Ishikawa (cell line): ENCODE measurements around the gene STK32C.

Experiments used
- CEBPB ChIP-seq: IDR thresholded peaks from 2 replicates; pipeline ENCODE4 v1.6.1; 2012
- CREB1 ChIP-seq: IDR thresholded peaks from 2 replicates; pipeline ENCODE4 v1.6.1; 2012; ENCODE audit warnings: low read depth
- EGR1 ChIP-seq: IDR thresholded peaks from 2 replicates; pipeline ENCODE4 v1.6.1; 2012
- EP300 ChIP-seq: IDR thresholded peaks from 2 replicates; pipeline ENCODE4 v1.6.1; 2012; ENCODE audit warnings: borderline replicate concordance
- FOXM1 ChIP-seq: IDR thresholded peaks from 2 replicates; pipeline ENCODE4 v1.6.1; 2012; ENCODE audit warnings: low read depth, borderline replicate concordance
- MAX ChIP-seq: IDR thresholded peaks from 2 replicates; pipeline ENCODE4 v1.6.1; 2012
- NFIC ChIP-seq: IDR thresholded peaks from 2 replicates; pipeline ENCODE4 v1.6.1; 2012
- RAD21 ChIP-seq: IDR thresholded peaks from 2 replicates; pipeline ENCODE4 v1.6.1; 2012; ENCODE audit warnings: low read depth
- REST ChIP-seq: IDR thresholded peaks from 2 replicates; pipeline ENCODE4 v1.6.1; 2012; ENCODE audit warnings: low read depth, mild to moderate bottlenecking
- TAF1 ChIP-seq: IDR thresholded peaks from 2 replicates; pipeline ENCODE4 v1.6.1; 2012; ENCODE audit warnings: low read depth, mild to moderate bottlenecking
- TCF12 ChIP-seq: IDR thresholded peaks from 2 replicates; pipeline ENCODE4 v1.6.1; 2012; ENCODE audit warnings: low read depth
- TEAD4 ChIP-seq: IDR thresholded peaks from 2 replicates; pipeline ENCODE4 v1.6.1; 2012
- USF1 ChIP-seq: IDR thresholded peaks from 2 replicates; pipeline ENCODE4 v1.6.1; 2012
- YY1 ChIP-seq: IDR thresholded peaks from 2 replicates; pipeline ENCODE4 v1.6.1; 2012; ENCODE audit warnings: low read depth
- ZBTB7A ChIP-seq: IDR thresholded peaks from 2 replicates; pipeline ENCODE4 v1.6.1; 2012; ENCODE audit warnings: low read depth

The STK32C gene

DNA sequence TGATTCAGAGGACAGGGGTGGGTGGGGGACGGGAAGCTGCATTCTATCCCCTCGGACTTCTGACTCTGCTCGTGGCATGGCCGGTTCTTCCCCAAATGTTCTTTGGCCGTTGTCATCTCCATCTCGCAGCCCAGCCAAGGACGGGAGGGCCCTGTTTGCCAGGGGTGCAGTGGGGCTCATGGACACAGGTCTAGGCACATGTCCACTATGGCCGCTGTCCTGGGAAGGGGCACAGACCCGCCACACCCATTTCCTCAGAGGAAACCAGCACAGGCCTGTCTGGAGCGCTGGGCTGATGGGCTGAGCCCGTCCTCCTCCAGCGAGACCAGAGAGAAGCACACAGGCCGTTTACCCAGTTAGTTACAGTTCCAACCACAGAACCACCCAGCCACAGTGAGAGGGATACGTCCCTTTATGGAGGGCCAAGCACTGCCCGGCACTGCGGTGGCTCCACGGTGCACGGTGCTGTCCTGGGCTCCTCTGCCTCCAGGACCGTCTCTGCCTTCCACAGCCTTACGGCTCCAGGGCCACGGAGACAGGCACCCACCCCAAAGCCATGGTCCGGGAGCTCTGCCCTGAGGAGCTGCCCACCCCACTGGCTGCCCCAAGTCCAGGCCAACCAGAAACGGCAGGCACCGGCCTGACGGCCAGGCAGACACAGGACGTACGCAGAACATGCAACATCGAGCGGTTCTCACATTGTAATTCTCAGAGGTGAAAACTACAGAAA is 100.8 kb downstream of the STK32C start:
- TF ChIP-seq EGR1 (no peak), REST (no peak)

- TF ChIP-seq USF1: no peak
- TF ChIP-seq EP300: no peak
- no peak for TF ChIP-seq YY1
- no peak for TF ChIP-seq RAD21
- TF ChIP-seq EGR1: no peak
- no peak for TF ChIP-seq TAF1
- no peak for TF ChIP-seq REST
- no peak for TF ChIP-seq CREB1
- TF ChIP-seq TCF12: no peak
- TF ChIP-seq FOXM1: no peak
- TF ChIP-seq TEAD4: no peak
- no peak for TF ChIP-seq ZBTB7A
- TF ChIP-seq MAX: no peak
- TF ChIP-seq CEBPB: no peak
- TF ChIP-seq NFIC: no peak
Observed at GRCh38 chr10:132206377-132206745, 101.4 kb downstream of the STK32C start.

GRCh38 chr10:132205650-132206376 is 101.9 kb downstream of the STK32C start:
- TF ChIP-seq NFIC: no peak
- no peak for TF ChIP-seq CREB1
- no peak for TF ChIP-seq RAD21

GRCh38 chr10:132204781-132205473 is 102.8 kb downstream of the STK32C start:
- TF ChIP-seq EGR1: no peak
- peak; percentile 40 for TF ChIP-seq RAD21

DNA sequence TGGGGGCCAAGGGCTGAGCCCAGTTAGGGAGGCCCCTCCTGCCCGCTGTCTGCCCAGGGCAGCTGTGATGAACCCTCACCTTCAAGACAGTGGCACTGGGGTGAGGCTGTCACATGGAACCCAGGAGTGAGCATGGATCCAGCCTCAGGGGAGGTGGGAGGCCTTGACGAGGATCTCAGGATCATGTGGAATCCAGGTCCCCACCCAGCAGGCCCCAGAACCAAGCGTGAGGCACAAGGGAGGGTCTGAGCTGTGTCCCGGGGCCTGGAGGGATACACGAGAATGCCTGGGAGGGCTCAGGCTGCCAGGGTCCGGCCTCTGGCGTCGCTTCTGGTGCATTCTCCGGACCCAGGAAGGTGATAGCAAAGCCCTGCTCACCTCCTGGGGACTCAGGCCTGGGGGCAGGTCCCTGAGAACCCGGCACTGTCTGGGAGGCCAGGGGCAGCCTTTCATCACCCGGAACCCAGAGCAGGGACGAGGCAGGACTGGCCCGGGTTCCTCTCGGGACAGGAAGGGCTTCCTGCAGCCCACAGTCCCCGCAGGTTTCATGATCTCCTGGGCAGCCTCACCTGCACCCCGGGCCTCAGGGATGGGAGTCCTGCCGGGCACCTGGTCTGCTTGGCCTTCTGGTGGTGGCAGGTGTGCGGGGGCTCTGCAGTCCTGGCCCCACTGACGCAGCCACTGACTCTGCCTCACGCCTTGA is 103.5 kb downstream of the STK32C start:
- TF ChIP-seq ZBTB7A: no peak
- TF ChIP-seq EGR1: no peak
- TF ChIP-seq REST: no peak
- no peak for TF ChIP-seq FOXM1
- TF ChIP-seq NFIC: no peak
- TF ChIP-seq TEAD4: no peak
- TF ChIP-seq TAF1: no peak
